HepG2 (cell line): ENCODE results near the gene TP53TG5. TPM values are rescaled to one million over a fixed set of nuclear protein-coding genes. Genes with fewer than 3 reads are reported as not detected.

ENCODE experiments used
- AGO2 ChIP-seq: fragments of 200-400 bp; formaldehyde crosslinking; optimal IDR thresholded peaks from 2 replicates; pipeline ENCODE3; 2017; ENCODE audit warnings: mild to moderate bottlenecking, low read depth, low read length, moderate library complexity
- ARNT ChIP-seq: fragments of 450-650 bp; IDR thresholded peaks from 2 replicates; pipeline ENCODE4 v1.6.1; 2017
- CBX5 ChIP-seq: sonication (generic); formaldehyde crosslinking; IDR thresholded peaks from 2 replicates; pipeline ENCODE4 v1.4.0; 2020; ENCODE audit warnings: missing genetic modification reagents, borderline replicate concordance
- FOXC1 ChIP-seq: sonication (generic); formaldehyde crosslinking; IDR thresholded peaks from 2 replicates; pipeline ENCODE4 v1.8.0; 2022; ENCODE audit warnings: mild to moderate bottlenecking, missing genetic modification reagents, borderline replicate concordance
- GABPB1 ChIP-seq: IDR thresholded peaks from 2 replicates; pipeline ENCODE4 v1.6.1; 2016; ENCODE audit warnings: mild to moderate bottlenecking, missing genetic modification reagents, moderate library complexity, missing compliant biosample characterization
- HHEX ChIP-seq: IDR thresholded peaks from 2 replicates; pipeline ENCODE4 v1.6.1; 2016; ENCODE audit warnings: control low read depth
- MAF1 ChIP-seq: sonication (generic); formaldehyde crosslinking; IDR thresholded peaks from 2 replicates; pipeline ENCODE4 v1.5.0; 2020; ENCODE audit warnings: missing genetic modification reagents, borderline replicate concordance
- NR2F1 ChIP-seq, 2 experiments: fragments of 450-650 bp in 1 of 2; formaldehyde crosslinking in 1 of 2; IDR thresholded peaks; 2 replicates each; pipeline versions ENCODE4 v1.5.0 to v1.6.1; 2016 to 2020; ENCODE audit warnings: mild to moderate bottlenecking in 1 of 2, missing compliant biosample characterization in 1 of 2, missing genetic modification reagents in 1 of 2, moderate library complexity in 1 of 2
- RBAK ChIP-seq: sonication (generic); formaldehyde crosslinking; IDR thresholded peaks from 2 replicates; pipeline ENCODE4 v1.5.1; 2020; ENCODE audit warnings: mild to moderate bottlenecking, missing genetic modification reagents
- RBFOX2 ChIP-seq: fragments of 200-400 bp; formaldehyde crosslinking; IDR thresholded peaks from 2 replicates; pipeline ENCODE4 v1.6.1; 2017; ENCODE audit warnings: low read depth, mild to moderate bottlenecking, low read length
- SMAD3 ChIP-seq: sonication (generic); formaldehyde crosslinking; IDR thresholded peaks from 2 replicates; pipeline ENCODE4 v1.4.0; 2020; ENCODE audit warnings: missing genetic modification reagents
- SRSF1 ChIP-seq: fragments of 200-400 bp; formaldehyde crosslinking; optimal IDR thresholded peaks from 2 replicates; pipeline ENCODE3; 2017; ENCODE audit warnings: mild to moderate bottlenecking, low read depth, low read length, moderate library complexity
- SRSF4 ChIP-seq: fragments of 200-400 bp; formaldehyde crosslinking; IDR thresholded peaks from one replicate; pipeline ENCODE4 v1.6.1; 2018; ENCODE audit warnings: mild to moderate bottlenecking, low read depth, low read length, moderate library complexity; ENCODE audit not compliant: poor library complexity, severe bottlenecking
- TCF12 ChIP-seq, 2 experiments: fragments of 450-650 bp in 1 of 2; sonication (generic) in 1 of 2; formaldehyde crosslinking in 1 of 2; IDR thresholded peaks; 2 replicates each; pipeline versions ENCODE4 v1.6.1 to v1.8.0; 2017 to 2022; ENCODE audit warnings: antibody characterized with exemption in 1 of 2, mild to moderate bottlenecking in 1 of 2, missing genetic modification reagents in 1 of 2, moderate library complexity in 1 of 2
- TP53 ChIP-seq: sonication (generic); formaldehyde crosslinking; conservative IDR thresholded peaks from 2 replicates; pipeline ENCODE4 v1.4.0; 2020; ENCODE audit warnings: missing genetic modification reagents
- WIZ ChIP-seq: sonication (generic); formaldehyde crosslinking; IDR thresholded peaks from 2 replicates; pipeline ENCODE4 v1.5.1; 2020; ENCODE audit warnings: mild to moderate bottlenecking, missing genetic modification reagents
- ZBTB7B ChIP-seq: sonication (generic); formaldehyde crosslinking; IDR thresholded peaks from 2 replicates; pipeline ENCODE4 v1.4.0; 2020; ENCODE audit warnings: missing genetic modification reagents
- ZFX ChIP-seq: sonication (generic); formaldehyde crosslinking; IDR thresholded peaks from 2 replicates; pipeline ENCODE4 v1.4.0; 2020; ENCODE audit warnings: mild to moderate bottlenecking, low read depth, missing genetic modification reagents, moderate library complexity
- ZNF225 ChIP-seq: sonication (generic); formaldehyde crosslinking; IDR thresholded peaks from 2 replicates; pipeline ENCODE4 v1.4.0; 2020; ENCODE audit warnings: mild to moderate bottlenecking, missing genetic modification reagents
- ZNF33B ChIP-seq: sonication (generic); formaldehyde crosslinking; IDR thresholded peaks from 2 replicates; pipeline ENCODE4 v1.5.1; 2020; ENCODE audit warnings: mild to moderate bottlenecking, missing genetic modification reagents
- ZNF614 ChIP-seq: IDR thresholded peaks from 2 replicates; pipeline ENCODE4 v1.6.1; 2018; ENCODE audit warnings: missing biosample characterization, missing genetic modification reagents, inconsistent platforms, borderline replicate concordance
- ZNF629 ChIP-seq: sonication (generic); formaldehyde crosslinking; conservative IDR thresholded peaks from 2 replicates; pipeline ENCODE4 v1.5.0; 2020; ENCODE audit warnings: missing genetic modification reagents
- ZNF75D ChIP-seq: sonication (generic); formaldehyde crosslinking; IDR thresholded peaks from 2 replicates; pipeline ENCODE4 v1.8.1; 2023; ENCODE audit warnings: missing genetic modification reagents, mild to moderate bottlenecking, borderline replicate concordance
- polyA plus RNA-seq, 8 experiments: library from polyadenylated mRNA; depleted of rRNA in 3 of 8; stranded (reverse) in 7 of 8; unstranded in 1 of 8; fragments of >200 nt; fragmentation: Illumina TruSeq in 4 of 8; extraction: Trizol in 4 of 8; gene quantifications; 2 replicates each; pipeline versions ENCODE4 v1.2.1 to v1.2.3, GENCODE V29; 2011 to 2016; ENCODE audit warnings: low read depth in 4 of 8, missing spikeins in 1 of 8, mixed read lengths in 1 of 8; ENCODE audit not compliant: insufficient read depth in 1 of 8
- total RNA-seq, 5 experiments: library from RNA; depleted of rRNA; stranded (reverse); fragments of >200 nt; fragmentation: Illumina TruSeq; extraction: Trizol; gene quantifications; 2 replicates each; pipeline ENCODE4 v1.2.3, GENCODE V29; 2016; ENCODE audit warnings: low read depth in 1 of 5
- TF ChIP-seq, protein P1 (sequence below): sonication (generic); formaldehyde crosslinking; IDR thresholded peaks from 2 replicates; pipeline ENCODE4 v1.8.1; 2023; ENCODE audit warnings: mild to moderate bottlenecking, missing genetic modification reagents
- TF ChIP-seq, protein P2 (sequence below): sonication (generic); formaldehyde crosslinking; IDR thresholded peaks from 2 replicates; pipeline ENCODE4 v1.4.0; 2020; ENCODE audit warnings: missing genetic modification reagents, borderline replicate concordance

Gene TP53TG5
- total and polyA plus RNA-seq, 2 of the 13 experiments (the other 11 are each of a cell fraction or from before 2014, with no cell fraction given): 0.11 TPM; not detected in 1

DNA sequence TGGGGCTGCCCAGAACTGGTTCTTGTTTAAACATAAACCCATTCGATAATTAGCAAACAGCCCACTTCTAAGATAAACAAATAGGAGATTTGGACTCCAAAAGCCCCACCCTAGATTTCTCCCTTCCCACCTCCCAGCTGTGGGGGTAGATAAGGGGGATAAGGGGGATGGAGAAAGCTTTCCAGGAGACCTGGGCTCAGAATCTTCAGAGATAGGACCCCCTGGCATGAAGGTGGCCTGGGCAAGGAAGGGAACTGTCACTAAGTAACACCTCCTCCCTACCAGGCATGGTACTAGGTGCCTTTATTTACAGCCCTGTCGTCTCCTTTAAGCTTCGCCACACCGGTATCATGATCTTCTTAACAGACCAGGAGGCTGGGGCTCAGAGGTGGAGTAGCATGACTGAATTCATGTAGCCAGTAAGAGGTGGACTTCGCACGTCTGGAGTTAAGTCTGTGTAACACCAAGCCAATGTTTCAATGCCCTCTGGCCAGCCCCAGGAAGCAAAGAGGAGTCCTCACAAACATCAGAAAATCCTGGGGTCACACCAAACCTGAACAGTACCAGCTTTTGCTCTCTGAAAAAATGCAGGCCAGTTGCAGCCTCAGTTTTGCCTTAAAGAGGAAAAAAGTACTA, 34.5 kb downstream of the TP53TG5 start (continued):
- TF ChIP-seq SRSF4: no peak
- TF ChIP-seq NR2F1 (CRISPR knock-in tag; IDR thresholded peaks at IDR 0.05): peak; percentile 3 to 10; a peak in 2 of 4 replicates
- no peak; the same call in 1 of the 2 replicates for TF ChIP-seq RBFOX2
- 0 out of 2 replicates have a peak, but pooled peaks have one; percentile 3 for TF ChIP-seq ZNF614
- no peak for TF ChIP-seq RBAK (CRISPR knock-in tag)
- no peak; the same call in 1 of the 2 replicates for TF ChIP-seq ZNF629
- TF ChIP-seq ZNF33B (CRISPR knock-in tag): no peak
- TF ChIP-seq SRSF1: no peak
- 0 out of 2 replicates have a peak, but pooled peaks have one; percentile 13 for TF ChIP-seq SMAD3 (CRISPR knock-in tag)
- TF ChIP-seq ZNF75D (CRISPR knock-in tag): no peak
- TF ChIP-seq ARNT: no peak
- no peak for TF ChIP-seq HHEX
- TF ChIP-seq FOXC1 (CRISPR knock-in tag): 0 out of 2 replicates have a peak, but pooled peaks have one; percentile 16
- TF ChIP-seq TCF12 (IDR thresholded peaks at IDR 0.05): no peak
- no peak; the same call in 1 of the 2 replicates for TF ChIP-seq TCF12 (CRISPR knock-in tag; IDR thresholded peaks at IDR 0.05)
- no peak for TF ChIP-seq AGO2
- TF ChIP-seq, protein P1, sequence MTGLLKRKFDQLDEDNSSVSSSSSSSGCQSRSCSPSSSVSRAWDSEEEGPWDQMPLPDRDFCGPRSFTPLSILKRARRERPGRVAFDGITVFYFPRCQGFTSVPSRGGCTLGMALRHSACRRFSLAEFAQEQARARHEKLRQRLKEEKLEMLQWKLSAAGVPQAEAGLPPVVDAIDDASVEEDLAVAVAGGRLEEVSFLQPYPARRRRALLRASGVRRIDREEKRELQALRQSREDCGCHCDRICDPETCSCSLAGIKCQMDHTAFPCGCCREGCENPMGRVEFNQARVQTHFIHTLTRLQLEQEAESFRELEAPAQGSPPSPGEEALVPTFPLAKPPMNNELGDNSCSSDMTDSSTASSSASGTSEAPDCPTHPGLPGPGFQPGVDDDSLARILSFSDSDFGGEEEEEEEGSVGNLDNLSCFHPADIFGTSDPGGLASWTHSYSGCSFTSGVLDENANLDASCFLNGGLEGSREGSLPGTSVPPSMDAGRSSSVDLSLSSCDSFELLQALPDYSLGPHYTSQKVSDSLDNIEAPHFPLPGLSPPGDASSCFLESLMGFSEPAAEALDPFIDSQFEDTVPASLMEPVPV: 0 out of 2 replicates have a peak, but pooled peaks have one; percentile 71
- TF ChIP-seq MAF1 (CRISPR knock-in tag): no peak
- TF ChIP-seq WIZ (CRISPR knock-in tag): no peak
- TF ChIP-seq CBX5 (CRISPR knock-in tag): peak; percentile 43; the same call in 1 of the 2 replicates
- no peak for TF ChIP-seq ZFX
- peak; percentile 29; the same call in 1 of the 2 replicates for TF ChIP-seq ZNF225
- no peak for TF ChIP-seq GABPB1 (CRISPR knock-in tag)
- TF ChIP-seq TP53 (CRISPR knock-in tag): 0 out of 2 replicates have a peak, but pooled peaks have one; percentile 15
- TF ChIP-seq ZBTB7B (CRISPR knock-in tag): no peak
- TF ChIP-seq, protein P2, sequence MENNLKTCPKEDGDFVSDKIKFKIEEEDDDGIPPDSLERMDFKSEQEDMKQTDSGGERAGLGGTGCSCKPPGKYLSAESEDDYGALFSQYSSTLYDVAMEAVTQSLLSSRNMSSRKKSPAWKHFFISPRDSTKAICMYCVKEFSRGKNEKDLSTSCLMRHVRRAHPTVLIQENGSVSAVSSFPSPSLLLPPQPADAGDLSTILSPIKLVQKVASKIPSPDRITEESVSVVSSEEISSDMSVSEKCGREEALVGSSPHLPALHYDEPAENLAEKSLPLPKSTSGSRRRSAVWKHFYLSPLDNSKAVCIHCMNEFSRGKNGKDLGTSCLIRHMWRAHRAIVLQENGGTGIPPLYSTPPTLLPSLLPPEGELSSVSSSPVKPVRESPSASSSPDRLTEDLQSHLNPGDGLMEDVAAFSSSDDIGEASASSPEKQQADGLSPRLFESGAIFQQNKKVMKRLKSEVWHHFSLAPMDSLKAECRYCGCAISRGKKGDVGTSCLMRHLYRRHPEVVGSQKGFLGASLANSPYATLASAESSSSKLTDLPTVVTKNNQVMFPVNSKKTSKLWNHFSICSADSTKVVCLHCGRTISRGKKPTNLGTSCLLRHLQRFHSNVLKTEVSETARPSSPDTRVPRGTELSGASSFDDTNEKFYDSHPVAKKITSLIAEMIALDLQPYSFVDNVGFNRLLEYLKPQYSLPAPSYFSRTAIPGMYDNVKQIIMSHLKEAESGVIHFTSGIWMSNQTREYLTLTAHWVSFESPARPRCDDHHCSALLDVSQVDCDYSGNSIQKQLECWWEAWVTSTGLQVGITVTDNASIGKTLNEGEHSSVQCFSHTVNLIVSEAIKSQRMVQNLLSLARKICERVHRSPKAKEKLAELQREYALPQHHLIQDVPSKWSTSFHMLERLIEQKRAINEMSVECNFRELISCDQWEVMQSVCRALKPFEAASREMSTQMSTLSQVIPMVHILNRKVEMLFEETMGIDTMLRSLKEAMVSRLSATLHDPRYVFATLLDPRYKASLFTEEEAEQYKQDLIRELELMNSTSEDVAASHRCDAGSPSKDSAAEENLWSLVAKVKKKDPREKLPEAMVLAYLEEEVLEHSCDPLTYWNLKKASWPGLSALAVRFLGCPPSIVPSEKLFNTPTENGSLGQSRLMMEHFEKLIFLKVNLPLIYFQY: no peak
